Measurements from ENCODE around the gene LDHD.

The LDHD gene

GRCh38 chr16:75078886-75079285 lies 37.7 kb downstream of the LDHD start:
- DNase-seq = no peak

- DNase-seq = no peak
Measured at GRCh38 chr16:75075688-75076268, 40.8 kb downstream of the LDHD start.

GRCh38 chr16:75074920-75075687 lies 41.5 kb downstream of the LDHD start:
- DNase-seq = no peak

GRCh38 chr16:75074304-75074793 lies 42.2 kb downstream of the LDHD start:
- DNase-seq = no peak

GRCh38 chr16:75073545-75074303 lies 42.9 kb downstream of the LDHD start:
- DNase-seq = no peak

- no peak for DNase-seq
Measured at GRCh38 chr16:75072239-75072947, 44.2 kb downstream of the LDHD start.

GRCh38 chr16:75071621-75072020 lies 45.0 kb downstream of the LDHD start:
- DNase-seq = no peak

- DNase-seq = no peak
Measured at GRCh38 chr16:75070012-75070841, 46.4 kb downstream of the LDHD start.

GRCh38 chr16:75068085-75069031 lies 48.2 kb downstream of the LDHD start:
- no peak for DNase-seq

GRCh38 chr16:75066861-75067447 lies 49.6 kb downstream of the LDHD start:
- DNase-seq = no peak

- DNase-seq = no peak
Measured at GRCh38 chr16:75065521-75066149, 50.9 kb downstream of the LDHD start.

- DNase-seq = no peak
Measured at GRCh38 chr16:75065149-75065505, 51.5 kb downstream of the LDHD start.

- DNase-seq = peak in 1 of 2 experiments; percentile 19
Measured at GRCh38 chr16:75064403-75065148, 52.0 kb downstream of the LDHD start.

- no peak for DNase-seq
Measured at GRCh38 chr16:75063549-75064088, 53.0 kb downstream of the LDHD start.

GRCh38 chr16:75062976-75063346 lies 53.6 kb downstream of the LDHD start:
- DNase-seq = no peak

- no peak for DNase-seq
Measured at GRCh38 chr16:75062135-75062975, 54.2 kb downstream of the LDHD start.

Measured in NCI-H2081 (cell line).